Measurements from ENCODE around the gene LPP.

LPP gene

DNA sequence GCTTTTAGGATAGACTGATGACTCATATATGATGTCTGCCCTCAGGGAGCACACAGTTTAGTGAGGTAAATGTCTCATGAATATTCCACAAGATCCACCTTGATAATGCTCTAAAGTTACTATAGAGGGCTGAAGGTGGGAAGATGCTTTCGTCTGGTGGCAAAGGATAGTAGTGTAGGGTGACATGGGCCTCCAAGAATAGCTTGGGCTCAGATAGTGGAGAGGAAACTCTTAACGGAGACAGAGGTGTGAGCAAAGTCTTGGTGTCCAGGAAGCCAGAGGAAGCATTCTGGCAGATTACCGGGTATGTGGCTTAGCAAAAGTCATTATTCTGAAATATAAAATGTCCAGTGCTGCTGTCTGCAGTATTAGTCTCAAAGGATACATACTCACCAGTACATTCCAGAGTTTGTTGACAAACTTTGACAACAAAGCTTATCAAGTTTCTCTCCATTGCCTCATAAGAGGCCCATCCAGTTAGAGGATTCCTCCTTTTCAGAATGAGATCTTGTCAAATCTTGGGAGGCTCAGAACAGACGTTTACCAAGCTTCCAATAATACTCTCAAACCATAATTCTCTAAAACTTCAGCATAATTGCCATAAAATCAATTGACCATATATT is 316.7 kb downstream of the LPP start:
- DNase-seq (ENCODE audit: low read depth, low spot score): no peak

DNA sequence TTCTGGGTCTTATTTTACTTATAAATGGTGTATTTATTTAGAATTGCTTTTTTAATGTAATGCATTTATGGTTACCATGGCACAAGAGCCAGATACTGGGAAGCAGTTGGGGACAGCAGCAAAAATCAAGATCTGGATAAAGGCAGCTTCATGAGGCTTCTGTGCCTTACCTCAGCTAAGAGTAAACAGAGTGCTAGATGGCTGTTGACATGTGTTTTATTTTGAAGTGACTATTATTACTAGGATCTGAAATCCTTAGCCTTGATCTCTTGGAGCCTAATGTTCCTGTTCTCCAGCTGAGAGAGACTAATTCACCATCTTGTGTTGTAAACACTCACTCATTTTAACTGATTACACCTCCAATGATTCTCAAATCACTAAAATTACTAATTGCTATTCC is 317.8 kb downstream of the LPP start:
- DNase-seq (ENCODE audit: low read depth, low spot score): no peak

GRCh38 chr3:188472336-188472735 is 318.4 kb downstream of the LPP start:
- DNase-seq (ENCODE audit: low read depth, low spot score): no peak

DNA sequence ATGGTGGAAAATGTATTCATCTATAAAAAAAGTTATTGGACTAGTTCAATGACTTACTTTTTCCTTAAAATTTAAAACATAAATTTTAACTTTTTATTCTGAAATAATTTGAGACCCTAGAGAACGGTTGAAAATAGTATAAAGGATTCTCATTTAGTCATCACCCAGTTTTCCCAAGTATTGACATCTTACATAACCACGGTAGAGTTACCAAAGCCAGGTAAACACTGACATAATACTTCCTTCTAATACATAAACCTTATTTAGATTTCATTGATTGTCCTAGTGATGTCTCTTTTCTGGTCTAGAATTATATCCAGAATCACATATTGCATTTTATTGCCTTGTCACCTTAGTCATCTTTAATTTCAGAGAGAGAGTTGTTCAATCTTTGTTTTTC is 319.1 kb downstream of the LPP start:
- DNase-seq (ENCODE audit: low read depth, low spot score): no peak

DNA sequence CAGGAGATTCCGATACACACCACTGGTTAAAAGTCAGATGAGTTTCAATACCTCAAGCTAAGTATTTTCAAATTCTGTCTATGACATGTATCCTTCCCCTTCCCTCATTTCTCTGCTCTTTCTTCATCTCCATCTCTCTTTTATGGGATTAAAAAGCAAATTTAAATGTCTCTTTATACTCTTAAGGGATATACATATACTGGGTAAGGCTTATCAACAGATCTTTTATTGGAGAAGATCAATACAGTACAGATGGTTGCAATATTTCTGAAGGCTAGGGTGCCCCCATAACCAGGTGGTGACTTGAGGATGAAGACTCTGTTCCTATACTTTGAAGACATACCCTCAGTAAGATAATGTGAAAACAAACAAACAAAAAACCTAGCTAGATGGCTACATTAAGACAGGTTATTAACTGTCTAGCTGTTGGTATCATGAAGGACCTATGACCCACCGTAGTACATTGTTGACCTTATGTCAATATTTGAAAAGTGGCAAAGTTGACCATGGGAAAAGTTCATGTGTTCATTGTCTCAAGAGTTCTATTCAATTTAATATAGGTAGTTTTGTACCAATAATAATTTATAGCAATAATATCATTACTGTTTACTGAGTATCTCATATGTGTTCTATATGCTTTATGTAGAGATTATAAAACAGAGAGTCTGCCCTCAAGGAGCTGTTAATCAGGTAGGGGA is 319.8 kb downstream of the LPP start:
- no peak for DNase-seq (ENCODE audit: low read depth, low spot score)

DNA sequence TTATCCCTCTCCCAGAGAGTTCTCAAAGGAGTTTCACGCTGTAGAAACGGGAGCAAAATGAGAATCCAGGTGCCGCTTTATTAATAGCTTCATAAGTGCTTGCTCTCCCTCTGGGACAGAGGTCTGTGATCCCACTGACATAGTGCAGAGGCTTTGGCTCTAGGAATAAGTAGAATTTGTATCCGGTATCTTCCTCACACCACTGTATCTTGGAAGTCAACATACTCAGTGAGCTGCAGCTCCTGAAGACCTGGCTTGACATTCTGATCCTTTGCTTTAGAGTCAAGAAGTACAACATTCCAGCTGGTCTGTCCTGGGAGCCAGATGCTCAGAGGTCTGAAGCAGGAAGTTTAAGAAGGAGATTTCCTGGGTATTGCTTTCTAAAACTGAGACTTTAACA is 323.0 kb downstream of the LPP start:
- no peak for DNase-seq (ENCODE audit: low read depth, low spot score)

- no peak for DNase-seq (ENCODE audit: low read depth, low spot score)
Observed at GRCh38 chr3:188480011-188480410, 326.1 kb downstream of the LPP start.

DNA sequence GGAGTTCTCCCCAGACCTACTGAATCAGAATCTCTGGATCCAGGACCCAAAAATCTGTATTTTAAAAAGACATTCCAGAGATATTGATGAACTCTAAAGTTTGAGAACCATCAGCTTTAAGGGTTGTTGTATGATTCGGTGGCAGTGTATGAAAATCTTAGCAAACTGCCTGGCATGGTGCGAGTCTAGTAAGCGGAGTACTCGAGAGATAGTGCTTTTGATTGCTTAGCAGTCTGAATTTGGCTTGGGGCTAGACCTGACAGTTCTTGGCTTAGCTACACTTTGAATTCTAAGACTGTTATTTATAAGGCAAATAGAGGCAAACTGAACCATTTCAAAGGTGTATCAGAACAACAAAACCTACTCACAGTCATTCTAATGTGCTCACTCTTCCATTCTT is 329.0 kb downstream of the LPP start:
- DNase-seq (ENCODE audit: low read depth, low spot score): no peak

DNA sequence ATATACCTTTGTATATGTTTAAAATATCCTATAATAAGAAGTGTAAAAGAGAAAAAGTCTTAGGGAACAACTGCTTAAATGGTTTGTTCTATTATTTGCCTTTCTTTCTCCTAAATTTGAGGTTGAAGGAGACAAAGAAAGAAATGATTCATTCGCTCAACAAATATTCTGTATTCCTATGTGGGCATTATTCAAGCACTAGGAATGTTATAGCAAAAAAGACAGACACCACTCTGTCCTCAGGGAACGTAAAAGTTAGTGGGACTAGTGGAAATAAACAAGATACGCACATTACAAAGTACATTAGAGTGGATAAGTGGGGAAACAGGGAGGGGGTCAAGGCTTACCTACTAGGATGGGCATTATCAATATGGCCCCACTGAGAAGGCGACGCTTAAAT is 332.2 kb downstream of the LPP start:
- DNase-seq (ENCODE audit: low read depth, low spot score): no peak

- DNase-seq (ENCODE audit: low read depth, low spot score): no peak
Observed at GRCh38 chr3:188486952-188487351, 333.0 kb downstream of the LPP start.

DNA sequence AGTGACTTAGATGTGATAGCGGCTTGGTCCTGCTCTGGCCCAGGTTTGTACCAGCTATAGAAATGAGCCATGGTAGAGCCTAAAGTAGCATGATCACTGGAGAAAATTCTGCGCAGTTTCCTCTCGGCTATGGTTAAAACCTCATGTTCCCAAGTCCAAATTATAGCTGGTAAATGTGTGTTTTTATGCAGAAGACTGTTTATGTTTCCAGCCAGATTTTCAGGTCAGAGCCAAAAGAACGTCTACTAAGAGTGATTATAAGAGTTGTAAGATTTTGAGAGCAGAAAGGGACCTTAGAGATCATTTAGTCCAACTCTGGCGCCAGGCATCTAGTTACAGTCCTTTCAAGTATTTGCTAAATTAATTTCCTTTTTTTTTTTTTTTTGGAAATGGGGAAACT is 333.7 kb downstream of the LPP start:
- DNase-seq (ENCODE audit: low read depth, low spot score): no peak

- DNase-seq (ENCODE audit: low read depth, low spot score): no peak
Observed at GRCh38 chr3:188488801-188489200, 334.8 kb downstream of the LPP start.

DNA sequence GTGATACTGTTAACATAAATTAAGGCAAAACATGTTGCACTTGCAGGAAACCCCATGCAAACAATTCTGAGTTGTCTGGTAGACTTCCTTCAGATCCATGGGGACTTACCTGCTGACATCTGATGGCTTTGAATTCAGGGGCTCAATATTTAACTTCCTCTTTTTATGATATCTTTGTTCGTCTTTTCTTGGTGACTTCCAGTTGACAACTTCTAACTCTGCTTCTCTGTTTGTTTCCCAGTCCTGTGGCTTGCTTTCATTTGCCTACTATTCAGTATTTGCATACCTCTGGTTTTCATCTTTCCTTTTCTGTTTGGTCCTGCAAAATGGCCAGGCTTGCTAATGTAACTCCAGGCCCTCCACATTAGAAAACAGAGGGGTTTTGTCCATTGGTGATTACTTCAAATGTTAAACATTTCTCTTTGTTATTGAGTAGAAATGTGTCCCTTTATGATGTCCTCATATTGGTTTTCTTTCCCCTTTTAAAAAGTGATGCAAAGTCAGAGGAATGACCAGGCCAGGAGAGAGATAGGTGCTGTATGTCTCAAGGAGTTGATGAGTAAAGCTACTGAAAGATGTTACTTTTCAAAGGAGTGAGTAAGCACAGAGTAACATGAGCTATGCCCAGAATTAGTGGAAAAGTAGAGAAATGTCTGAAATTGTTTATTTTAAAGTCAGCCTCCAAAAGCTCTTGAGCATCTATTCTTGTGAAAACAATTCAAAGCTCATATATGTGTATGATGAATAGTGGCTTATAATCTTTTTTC is 335.9 kb downstream of the LPP start:
- no peak for DNase-seq (ENCODE audit: low read depth, low spot score)

- DNase-seq (ENCODE audit: low read depth, low spot score): no peak
Observed at GRCh38 chr3:188490416-188490815, 336.5 kb downstream of the LPP start.

- no peak for DNase-seq (ENCODE audit: low read depth, low spot score)
Observed at GRCh38 chr3:188491276-188491687, 337.3 kb downstream of the LPP start.

DNA sequence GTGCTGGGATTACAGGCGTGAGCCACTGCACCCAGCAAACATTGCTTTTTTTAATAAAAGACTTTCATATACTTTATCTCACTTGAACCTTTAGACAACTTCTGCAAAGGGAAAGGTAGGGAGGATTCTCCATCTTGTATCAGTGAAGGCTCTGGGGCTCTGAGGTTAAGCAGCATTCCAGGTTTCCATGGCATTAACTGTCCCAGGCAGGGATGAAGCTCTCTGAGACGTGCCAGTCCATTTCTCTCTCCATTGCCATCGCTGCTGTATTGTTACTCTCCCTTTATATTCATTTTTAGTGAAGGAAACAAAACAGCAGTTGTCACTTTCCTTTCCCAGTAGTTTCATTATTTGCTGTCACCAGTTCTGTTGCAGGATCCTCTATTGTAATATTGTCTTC is 342.4 kb downstream of the LPP start:
- no peak for DNase-seq (ENCODE audit: low read depth, low spot score)

DNA sequence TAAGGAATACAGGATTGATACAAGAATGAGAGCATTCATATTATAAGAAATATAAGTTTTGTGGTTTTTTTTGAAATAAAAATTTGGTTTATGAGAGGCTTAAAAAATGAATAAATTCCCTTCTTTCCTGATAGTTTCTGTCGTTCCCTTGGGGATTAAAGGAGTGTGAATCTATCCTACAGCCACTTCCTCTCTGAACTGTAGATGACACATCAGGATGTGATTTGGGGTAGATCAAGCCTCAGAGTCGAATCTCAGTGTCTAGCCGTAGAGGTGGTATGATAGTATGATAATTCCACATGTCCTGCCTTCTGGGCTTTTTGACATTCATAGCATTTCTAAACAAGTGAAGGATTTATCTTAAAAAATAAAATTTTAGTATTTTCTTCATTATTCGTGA is 343.1 kb downstream of the LPP start:
- no peak for DNase-seq (ENCODE audit: low read depth, low spot score)

DNA sequence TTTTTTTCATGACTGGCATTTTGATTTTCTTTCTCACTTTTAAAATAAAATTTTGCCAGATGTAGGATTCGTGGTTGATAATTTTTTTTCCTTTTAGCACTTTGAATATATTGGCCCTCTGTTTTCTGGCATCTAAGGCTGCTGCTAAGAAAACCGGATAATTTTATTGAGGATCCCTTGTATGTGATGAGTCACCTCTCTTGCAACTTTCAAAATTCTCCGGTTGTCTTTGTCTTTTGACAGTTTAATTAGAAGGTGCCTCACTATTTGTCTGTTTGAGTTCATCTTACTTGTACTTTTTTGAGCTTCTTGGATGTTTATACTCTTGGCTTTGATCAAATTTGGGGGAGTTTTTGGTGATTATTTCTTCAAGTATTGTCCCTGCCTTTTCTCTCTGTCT is 349.7 kb downstream of the LPP start:
- DNase-seq (ENCODE audit: low read depth, low spot score): no peak

DNA sequence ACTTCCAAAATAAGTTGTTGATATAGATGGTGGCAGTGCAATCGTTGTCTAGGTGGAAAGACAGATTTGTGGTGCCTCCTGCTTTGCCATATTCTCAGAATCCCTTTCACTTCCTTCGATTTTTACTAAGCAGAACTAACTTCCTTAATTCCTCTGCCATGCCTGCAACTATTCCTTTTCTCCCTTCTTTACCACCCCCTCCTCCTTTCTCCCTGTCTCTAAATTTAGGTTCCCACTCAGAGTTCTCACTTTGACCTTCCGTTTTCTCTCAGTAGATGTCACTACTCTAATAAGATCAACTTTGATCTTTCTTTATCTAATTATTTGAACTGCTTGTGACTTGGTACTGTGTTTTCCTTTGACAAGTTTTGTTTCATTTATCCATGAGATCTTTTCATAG is 351.2 kb downstream of the LPP start:
- no peak for DNase-seq (ENCODE audit: low read depth, low spot score)

- DNase-seq (ENCODE audit: low read depth, low spot score): no peak
Observed at GRCh38 chr3:188505911-188506310, 352.0 kb downstream of the LPP start.

DNA sequence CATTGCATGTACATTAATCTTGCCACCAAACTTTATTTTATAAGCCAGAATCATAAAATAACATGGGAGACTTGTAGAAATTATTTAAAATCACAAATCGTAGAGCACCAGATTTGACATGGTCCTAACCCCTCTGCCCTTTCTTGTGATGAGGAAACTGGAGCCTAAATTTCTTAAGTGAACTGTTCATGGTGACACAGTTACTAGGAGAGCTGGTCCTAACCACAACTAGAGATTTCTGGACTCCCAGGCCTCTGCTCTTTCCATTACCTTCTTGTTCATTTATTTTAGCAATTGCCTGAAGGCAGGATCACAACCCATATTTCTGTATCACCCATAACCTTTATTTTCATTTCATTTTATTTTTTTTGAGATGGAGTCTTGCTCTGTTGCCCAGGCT is 352.5 kb downstream of the LPP start:
- DNase-seq (ENCODE audit: low read depth, low spot score): no peak

DNA sequence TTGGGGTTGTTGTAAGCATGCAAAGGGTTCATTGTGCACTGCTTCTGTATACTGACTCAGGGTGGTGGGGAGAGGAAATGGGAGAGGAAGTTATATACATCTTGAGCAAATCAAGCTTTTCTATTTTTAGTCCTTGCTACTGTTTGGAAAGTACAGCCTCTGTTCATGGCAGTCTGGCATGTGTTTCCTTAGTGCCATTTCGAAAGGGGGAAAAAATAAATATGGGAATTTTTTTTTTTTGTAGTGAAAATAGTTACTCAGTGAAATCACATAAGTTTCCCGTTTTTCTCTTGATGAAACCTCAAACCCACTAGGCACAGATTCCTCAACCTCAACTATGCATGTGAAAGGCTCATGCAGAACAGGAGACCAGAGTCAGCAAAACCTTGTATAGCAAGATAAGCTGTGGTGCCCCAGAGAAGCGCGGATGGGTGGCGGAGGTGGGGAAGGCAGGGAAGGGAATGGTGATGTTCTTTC is 353.3 kb downstream of the LPP start:
- DNase-seq (ENCODE audit: low read depth, low spot score): no peak

DNA sequence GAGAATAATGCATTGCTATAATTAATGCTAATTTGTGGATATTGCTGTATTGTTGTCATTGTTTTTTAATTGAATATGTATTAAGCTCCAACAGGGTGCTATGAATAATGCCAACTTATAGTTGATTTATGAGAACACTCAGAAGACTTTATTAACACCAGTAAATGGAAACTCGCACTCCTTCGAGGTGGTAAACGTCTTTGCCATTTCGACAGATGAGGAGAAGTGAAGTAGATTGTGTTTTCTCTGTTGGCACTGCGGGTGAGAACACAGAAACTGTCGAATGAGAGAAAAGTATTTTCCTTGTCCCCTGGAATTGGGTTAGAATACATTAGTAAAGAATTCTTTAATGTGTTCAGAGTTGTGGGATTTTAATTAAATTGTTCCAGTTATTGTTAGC is 354.5 kb downstream of the LPP start:
- DNase-seq (ENCODE audit: low read depth, low spot score): no peak

Measured in activated naive CD8-positive, alpha-beta T cell treated with anti-CD3 and anti-CD28 coated beads, Interleukin-2, amount 50 U/mL, for 16 hours (primary cell).